RWPE2 (cell line): ENCODE results near the gene DCTN3.

Experiments
- ATAC-seq: fragments of 200-7000 bp; cut with Tn5 transposase; 3 replicates; pipeline ENCODE4 v1.9.1; 2021; ENCODE audit warnings: low read depth
- DNase-seq: peaks from one replicate; pipeline ENCODE4 v3.0.0-alpha.2; 2020; ENCODE audit warnings: low spot score
- H3K27ac ChIP-seq: fragments of 450-650 bp; 2 replicates; pipeline ENCODE4 v1.5.1; 2017; ENCODE audit warnings: mild to moderate bottlenecking; ENCODE audit not compliant: poor library complexity, severe bottlenecking
- H3K27me3 ChIP-seq: fragments of 250-450 bp; sonication (Bioruptor Pico); 2 replicates; pipeline ENCODE4 v1.5.1; 2021; ENCODE audit warnings: mild to moderate bottlenecking, moderate library complexity; ENCODE audit not compliant: insufficient read depth, poor library complexity, severe bottlenecking
- H3K36me3 ChIP-seq: fragments of 250-450 bp; sonication (Bioruptor Pico); 2 replicates; pipeline ENCODE4 v1.5.1; 2020; ENCODE audit warnings: low read depth, mild to moderate bottlenecking, moderate library complexity
- H3K4me1 ChIP-seq: fragments of 250-450 bp; sonication (Bioruptor Pico); 2 replicates; pipeline ENCODE4 v1.5.1; 2021; ENCODE audit warnings: mild to moderate bottlenecking, moderate library complexity; ENCODE audit not compliant: insufficient read depth, poor library complexity, severe bottlenecking
- H3K4me3 ChIP-seq: fragments of 250-450 bp; sonication (Bioruptor Pico); 2 replicates; pipeline ENCODE4 v1.5.1; 2021; ENCODE audit warnings: mild to moderate bottlenecking, moderate library complexity; ENCODE audit not compliant: severe bottlenecking
- H3K9me3 ChIP-seq: fragments of 250-450 bp; sonication (Bioruptor Pico); 2 replicates; pipeline ENCODE4 v1.5.1; 2021; ENCODE audit warnings: mild to moderate bottlenecking, moderate library complexity; ENCODE audit not compliant: severe bottlenecking
- CTCF ChIP-seq: fragments of 450-650 bp; IDR thresholded peaks from one replicate; pipeline ENCODE4 v1.5.1; 2017; ENCODE audit warnings: mild to moderate bottlenecking, moderate library complexity; ENCODE audit not compliant: poor library complexity, severe bottlenecking

DCTN3 gene

GRCh38 chr9:34574571-34574970 lies 45.7 kb downstream of the DCTN3 start:
- no peak for TF ChIP-seq CTCF
- H3K27ac ChIP-seq = no peak overlapping the region
- H3K4me3 ChIP-seq = no peak overlapping the region
- H3K36me3 ChIP-seq = no peaks in the 10 kb centered on the region
- peaks cover 34% of the 10 kb centered on the region for H3K27me3 ChIP-seq
- ATAC-seq (no peak), DNase-seq (no peak)
- no peaks in the 10 kb centered on the region for H3K9me3 ChIP-seq
- no peaks in the 10 kb centered on the region for H3K4me1 ChIP-seq

- Histone ChIP-seq H3K9me3 (no peaks in the 10 kb centered on the region), H3K27ac (no peak overlapping the region), H3K36me3 (no peaks in the 10 kb centered on the region), H3K4me1 (no peaks in the 10 kb centered on the region), H3K27me3 (peaks cover 28% of the 10 kb centered on the region), H3K4me3 (no peak overlapping the region)
- DNase-seq = no peak
- no peak for ATAC-seq
- no peak for TF ChIP-seq CTCF
These were observed 46.5 kb downstream of the DCTN3 start for GRCh38 chr9:34573599-34574325.

GRCh38 chr9:34572628-34573027 lies 47.7 kb downstream of the DCTN3 start:
- H3K27ac ChIP-seq = no peak overlapping the region
- H3K27me3 ChIP-seq = peaks cover 19% of the 10 kb centered on the region
- H3K36me3 ChIP-seq = no peaks in the 10 kb centered on the region
- H3K9me3 ChIP-seq = no peaks in the 10 kb centered on the region
- H3K4me1 ChIP-seq = no peaks in the 10 kb centered on the region
- H3K4me3 ChIP-seq = no peak overlapping the region
- no peak for DNase-seq
- TF ChIP-seq CTCF = no peak
- no peak for ATAC-seq

GRCh38 chr9:34572092-34572491 lies 48.2 kb downstream of the DCTN3 start:
- H3K4me1 ChIP-seq = no peaks in the 10 kb centered on the region

More at GRCh38 chr9:34572092-34572491, 48.2 kb downstream of the DCTN3 start:
- no peak overlapping the region for H3K4me3 ChIP-seq
- no peak for TF ChIP-seq CTCF
- no peaks in the 10 kb centered on the region for H3K9me3 ChIP-seq
- no peak for ATAC-seq
- no peak for DNase-seq
- H3K27me3 ChIP-seq = peaks cover 14% of the 10 kb centered on the region
- H3K27ac ChIP-seq = no peak overlapping the region
- H3K36me3 ChIP-seq = no peaks in the 10 kb centered on the region
